Liver (tissue), 3 donors: ENCODE data around the gene FAM9C.
"Not testable (repeated sequence)": the region's sequence is repeated elsewhere in the genome, so short reads cannot be mapped to it uniquely, and the experiment has no call there.

Source experiments
- HNF4A ChIP-seq, 2 donors: conservative IDR thresholded peaks; 2 replicates each; pipeline ENCODE4 v1.6.1; 2016; ENCODE audit warnings: antibody characterized with exemption in 2 of 2, mild to moderate bottlenecking in 2 of 2
- JUND ChIP-seq, 2 donors: IDR thresholded peaks; 2 replicates each; pipeline ENCODE4 v1.6.1; 2016; ENCODE audit warnings: antibody characterized with exemption in 2 of 2
- RXRA ChIP-seq, 2 donors: IDR thresholded peaks; 2 replicates each; pipeline ENCODE4 v1.6.1; 2017 to 2018; ENCODE audit warnings: antibody characterized with exemption in 2 of 2, mild to moderate bottlenecking in 1 of 2
- SP1 ChIP-seq: IDR thresholded peaks from 2 replicates; pipeline ENCODE4 v1.6.1; 2018; ENCODE audit warnings: antibody characterized with exemption, mild to moderate bottlenecking
- TAF1 ChIP-seq: conservative IDR thresholded peaks from 2 replicates; pipeline ENCODE4 v1.6.1; 2016; ENCODE audit warnings: antibody characterized with exemption, mild to moderate bottlenecking
- YY1 ChIP-seq: IDR thresholded peaks from 2 replicates; pipeline ENCODE4 v1.6.1; 2016; ENCODE audit warnings: antibody characterized with exemption, mild to moderate bottlenecking
- TF ChIP-seq, protein P1 (sequence below): fragments of 150-350 bp; IDR thresholded peaks from 2 replicates; pipeline ENCODE4 v1.5.1; 2017; ENCODE audit warnings: improper control_type of control experiment, low read depth, low read length; ENCODE audit not compliant: missing input control
- TF ChIP-seq, protein P2 (sequence below): IDR thresholded peaks from 2 replicates; pipeline ENCODE4 v1.6.1; 2016; ENCODE audit warnings: antibody characterized with exemption
- TF ChIP-seq, protein P3 (sequence below): IDR thresholded peaks from 2 replicates; pipeline ENCODE4 v1.6.1; 2016; ENCODE audit warnings: antibody characterized with exemption
- TF ChIP-seq, protein P4 (sequence below): IDR thresholded peaks from 2 replicates; pipeline ENCODE4 v1.6.1; 2016; ENCODE audit warnings: antibody characterized with exemption, mild to moderate bottlenecking
- donor health status: healthy.
- donor health status: healthy.

DNA sequence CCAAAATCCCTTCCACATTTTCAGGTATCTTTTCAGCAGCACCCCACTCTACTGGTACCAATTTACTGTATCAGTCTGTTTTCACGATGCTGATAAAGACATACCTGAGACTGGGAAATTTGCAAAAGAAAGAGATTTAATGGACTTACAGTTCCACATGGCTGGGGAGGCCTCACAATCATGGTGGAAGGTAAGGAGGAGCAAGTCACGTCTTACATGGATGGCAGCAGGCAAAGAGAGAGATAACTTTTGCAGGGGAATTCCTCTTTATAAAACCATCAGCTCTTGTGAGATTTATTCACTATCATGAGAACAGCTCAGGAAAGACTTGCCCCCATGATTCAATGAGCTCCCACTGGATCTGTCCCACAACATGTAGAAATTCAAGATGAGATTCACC, 18.7 kb upstream of the FAM9C start:
- TF ChIP-seq, protein P1, sequence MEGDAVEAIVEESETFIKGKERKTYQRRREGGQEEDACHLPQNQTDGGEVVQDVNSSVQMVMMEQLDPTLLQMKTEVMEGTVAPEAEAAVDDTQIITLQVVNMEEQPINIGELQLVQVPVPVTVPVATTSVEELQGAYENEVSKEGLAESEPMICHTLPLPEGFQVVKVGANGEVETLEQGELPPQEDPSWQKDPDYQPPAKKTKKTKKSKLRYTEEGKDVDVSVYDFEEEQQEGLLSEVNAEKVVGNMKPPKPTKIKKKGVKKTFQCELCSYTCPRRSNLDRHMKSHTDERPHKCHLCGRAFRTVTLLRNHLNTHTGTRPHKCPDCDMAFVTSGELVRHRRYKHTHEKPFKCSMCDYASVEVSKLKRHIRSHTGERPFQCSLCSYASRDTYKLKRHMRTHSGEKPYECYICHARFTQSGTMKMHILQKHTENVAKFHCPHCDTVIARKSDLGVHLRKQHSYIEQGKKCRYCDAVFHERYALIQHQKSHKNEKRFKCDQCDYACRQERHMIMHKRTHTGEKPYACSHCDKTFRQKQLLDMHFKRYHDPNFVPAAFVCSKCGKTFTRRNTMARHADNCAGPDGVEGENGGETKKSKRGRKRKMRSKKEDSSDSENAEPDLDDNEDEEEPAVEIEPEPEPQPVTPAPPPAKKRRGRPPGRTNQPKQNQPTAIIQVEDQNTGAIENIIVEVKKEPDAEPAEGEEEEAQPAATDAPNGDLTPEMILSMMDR: not testable (repeated sequence)
- not testable (repeated sequence) for TF ChIP-seq RXRA (IDR thresholded peaks at IDR 0.05); YY1; HNF4A (conservative IDR thresholded peaks at IDR 0.05); JUND (IDR thresholded peaks at IDR 0.05); SP1; TAF1
- TF ChIP-seq, protein P2, sequence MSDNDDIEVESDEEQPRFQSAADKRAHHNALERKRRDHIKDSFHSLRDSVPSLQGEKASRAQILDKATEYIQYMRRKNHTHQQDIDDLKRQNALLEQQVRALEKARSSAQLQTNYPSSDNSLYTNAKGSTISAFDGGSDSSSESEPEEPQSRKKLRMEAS: not testable (repeated sequence)
- TF ChIP-seq, protein P3, sequence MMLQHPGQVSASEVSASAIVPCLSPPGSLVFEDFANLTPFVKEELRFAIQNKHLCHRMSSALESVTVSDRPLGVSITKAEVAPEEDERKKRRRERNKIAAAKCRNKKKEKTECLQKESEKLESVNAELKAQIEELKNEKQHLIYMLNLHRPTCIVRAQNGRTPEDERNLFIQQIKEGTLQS: not testable (repeated sequence)
- TF ChIP-seq, protein P4, sequence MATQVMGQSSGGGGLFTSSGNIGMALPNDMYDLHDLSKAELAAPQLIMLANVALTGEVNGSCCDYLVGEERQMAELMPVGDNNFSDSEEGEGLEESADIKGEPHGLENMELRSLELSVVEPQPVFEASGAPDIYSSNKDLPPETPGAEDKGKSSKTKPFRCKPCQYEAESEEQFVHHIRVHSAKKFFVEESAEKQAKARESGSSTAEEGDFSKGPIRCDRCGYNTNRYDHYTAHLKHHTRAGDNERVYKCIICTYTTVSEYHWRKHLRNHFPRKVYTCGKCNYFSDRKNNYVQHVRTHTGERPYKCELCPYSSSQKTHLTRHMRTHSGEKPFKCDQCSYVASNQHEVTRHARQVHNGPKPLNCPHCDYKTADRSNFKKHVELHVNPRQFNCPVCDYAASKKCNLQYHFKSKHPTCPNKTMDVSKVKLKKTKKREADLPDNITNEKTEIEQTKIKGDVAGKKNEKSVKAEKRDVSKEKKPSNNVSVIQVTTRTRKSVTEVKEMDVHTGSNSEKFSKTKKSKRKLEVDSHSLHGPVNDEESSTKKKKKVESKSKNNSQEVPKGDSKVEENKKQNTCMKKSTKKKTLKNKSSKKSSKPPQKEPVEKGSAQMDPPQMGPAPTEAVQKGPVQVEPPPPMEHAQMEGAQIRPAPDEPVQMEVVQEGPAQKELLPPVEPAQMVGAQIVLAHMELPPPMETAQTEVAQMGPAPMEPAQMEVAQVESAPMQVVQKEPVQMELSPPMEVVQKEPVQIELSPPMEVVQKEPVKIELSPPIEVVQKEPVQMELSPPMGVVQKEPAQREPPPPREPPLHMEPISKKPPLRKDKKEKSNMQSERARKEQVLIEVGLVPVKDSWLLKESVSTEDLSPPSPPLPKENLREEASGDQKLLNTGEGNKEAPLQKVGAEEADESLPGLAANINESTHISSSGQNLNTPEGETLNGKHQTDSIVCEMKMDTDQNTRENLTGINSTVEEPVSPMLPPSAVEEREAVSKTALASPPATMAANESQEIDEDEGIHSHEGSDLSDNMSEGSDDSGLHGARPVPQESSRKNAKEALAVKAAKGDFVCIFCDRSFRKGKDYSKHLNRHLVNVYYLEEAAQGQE: not testable (repeated sequence)
